ENCODE data around the gene IGSF8.

The IGSF8 gene

GRCh38 chr1:160101717-160102522 is 3.5 kb upstream of the IGSF8 start:
- DNase-seq: no peak

GRCh38 chr1:160101037-160101716 is 2.8 kb upstream of the IGSF8 start:
- DNase-seq: peak; percentile 76

- DNase-seq: no peak
These were observed 1.4 kb upstream of the IGSF8 start for GRCh38 chr1:160099716-160100375.

- peak; percentile 99 for DNase-seq
These were observed 588 bp upstream of the IGSF8 start for GRCh38 chr1:160098852-160099561.

- DNase-seq: peak; percentile 39
These were observed 1.1 kb downstream of the IGSF8 start for GRCh38 chr1:160097151-160097910.

- no peak for DNase-seq
These were observed 1.9 kb downstream of the IGSF8 start for GRCh38 chr1:160096274-160097116.

GRCh38 chr1:160095382-160096105 is 2.9 kb downstream of the IGSF8 start:
- no peak for DNase-seq

- DNase-seq: no peak
These were observed 3.6 kb downstream of the IGSF8 start for GRCh38 chr1:160094806-160095205.

- no peak for DNase-seq
These were observed 4.2 kb downstream of the IGSF8 start for GRCh38 chr1:160094291-160094625.

- DNase-seq: no peak
These were observed 4.7 kb downstream of the IGSF8 start for GRCh38 chr1:160093624-160094290.

- DNase-seq: no peak
These were observed 5.4 kb downstream of the IGSF8 start for GRCh38 chr1:160093069-160093395.

- no peak for DNase-seq
These were observed 5.9 kb downstream of the IGSF8 start for GRCh38 chr1:160092366-160093068.

GRCh38 chr1:160091666-160092223 is 6.7 kb downstream of the IGSF8 start:
- no peak for DNase-seq

GRCh38 chr1:160090760-160091159 is 7.7 kb downstream of the IGSF8 start:
- no peak for DNase-seq

- no peak for DNase-seq
These were observed 8.5 kb downstream of the IGSF8 start for GRCh38 chr1:160089883-160090282.

- no peak for DNase-seq
These were observed 11.2 kb downstream of the IGSF8 start for GRCh38 chr1:160087118-160087662.

- DNase-seq: no peak
These were observed 11.9 kb downstream of the IGSF8 start for GRCh38 chr1:160086456-160086892.

GRCh38 chr1:160085686-160086455 is 12.5 kb downstream of the IGSF8 start:
- peak; percentile 81 for DNase-seq
